GM21528 (cell line): Measurements from ENCODE around the gene CDH13.

Experiments used
- ATAC-seq: cut with Tn5 transposase; IDR thresholded peaks from one replicate; pipeline ENCODE4 v1.9.1; 2021; ENCODE audit warnings: mild to moderate bottlenecking, moderate library complexity; ENCODE audit not compliant: unreplicated experiment, low FRiP score

Gene CDH13

GRCh38 chr16:83308414-83308813 is 681.6 kb downstream of the CDH13 start:
- no peak for ATAC-seq

- no peak for ATAC-seq
These were observed 684.0 kb downstream of the CDH13 start for GRCh38 chr16:83310816-83311215.

- no peak for ATAC-seq
These were observed 685.4 kb downstream of the CDH13 start for GRCh38 chr16:83312015-83312717.

DNA sequence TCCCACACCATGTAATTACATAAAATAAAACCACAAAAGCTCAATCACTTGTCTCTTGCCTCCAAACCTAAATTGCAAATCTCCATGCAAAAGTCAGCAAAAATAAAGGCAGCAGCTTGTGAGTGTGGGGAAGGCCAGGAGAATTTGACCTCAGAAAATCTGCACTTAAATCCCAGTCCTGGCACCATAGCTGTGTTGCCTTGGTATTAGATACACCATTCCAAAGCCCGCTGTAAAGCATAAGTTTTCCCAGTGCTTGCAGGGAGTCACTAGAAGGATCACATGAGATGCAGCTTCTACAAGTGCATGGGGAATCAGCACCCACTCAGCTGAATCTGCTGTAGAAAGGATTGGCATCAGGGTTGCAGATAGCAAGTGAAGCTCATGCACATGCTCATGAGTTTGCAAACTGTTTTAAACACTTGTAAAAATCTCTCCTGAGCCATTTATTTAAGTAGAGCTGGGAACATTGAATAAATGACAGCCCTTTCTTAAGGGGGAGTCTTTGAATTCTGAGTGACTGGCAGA is 686.0 kb downstream of the CDH13 start:
- ATAC-seq, result no peak

DNA sequence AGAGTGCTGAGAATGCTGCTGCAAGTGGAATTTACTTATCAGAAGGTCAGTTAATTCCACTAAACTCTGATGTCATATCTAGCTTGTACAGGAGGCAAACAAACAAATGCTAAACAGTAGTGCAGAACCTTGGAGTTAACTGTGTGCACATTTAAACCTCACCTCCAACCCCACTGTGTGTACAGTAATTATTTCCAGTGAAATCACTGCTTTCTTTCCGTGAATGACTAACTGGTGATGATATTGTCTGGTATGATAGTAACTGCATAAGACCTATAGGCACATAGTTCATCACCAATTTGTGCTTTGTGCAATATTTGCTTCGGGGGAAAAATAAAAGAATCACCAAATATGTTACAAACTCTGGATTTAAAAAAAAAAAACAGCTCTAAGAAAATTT is 688.5 kb downstream of the CDH13 start:
- ATAC-seq, result no peak

DNA sequence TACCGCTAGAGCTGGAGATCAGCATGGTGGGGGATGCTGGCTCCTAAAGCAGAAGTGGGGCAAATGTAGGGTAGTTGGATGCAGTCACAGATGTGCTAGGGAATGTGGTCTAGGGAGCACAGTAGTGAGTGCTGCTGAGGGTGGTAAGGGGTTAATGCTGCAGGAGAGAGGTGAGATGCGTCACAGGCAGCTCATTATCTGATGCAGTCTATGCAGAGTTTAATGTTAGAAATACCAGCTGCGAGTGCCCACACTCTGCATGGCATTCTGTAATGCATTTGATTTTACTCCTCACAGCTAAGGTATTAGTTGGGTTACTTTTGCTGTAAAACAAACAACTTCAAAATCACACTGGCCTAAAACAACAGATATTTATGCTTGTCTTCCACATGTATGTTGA is 689.7 kb downstream of the CDH13 start:
- no peak for ATAC-seq

DNA sequence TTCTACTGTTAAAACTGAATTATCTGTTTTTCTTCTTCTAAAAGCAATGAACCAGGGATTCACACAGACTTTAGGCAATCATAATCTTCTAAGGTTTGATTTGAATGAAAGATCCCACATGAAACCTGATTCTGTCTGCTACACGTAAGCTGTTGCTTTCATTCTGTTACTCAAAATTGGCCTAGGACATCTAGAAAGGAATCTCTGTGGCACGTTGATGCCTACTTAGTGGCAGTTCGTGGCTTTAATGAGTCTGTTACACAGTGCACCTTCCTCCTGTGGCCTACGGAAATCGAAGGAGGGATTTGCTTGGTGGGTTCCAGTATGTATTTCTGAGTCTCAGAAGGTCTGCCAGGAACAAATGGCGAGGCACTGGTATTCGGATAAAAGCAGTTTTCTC is 691.6 kb downstream of the CDH13 start:
- no peak for ATAC-seq

- ATAC-seq, result no peak
These were observed 702.2 kb downstream of the CDH13 start for GRCh38 chr16:83328936-83329335.

GRCh38 chr16:83329441-83329840 is 702.7 kb downstream of the CDH13 start:
- no peak for ATAC-seq

DNA sequence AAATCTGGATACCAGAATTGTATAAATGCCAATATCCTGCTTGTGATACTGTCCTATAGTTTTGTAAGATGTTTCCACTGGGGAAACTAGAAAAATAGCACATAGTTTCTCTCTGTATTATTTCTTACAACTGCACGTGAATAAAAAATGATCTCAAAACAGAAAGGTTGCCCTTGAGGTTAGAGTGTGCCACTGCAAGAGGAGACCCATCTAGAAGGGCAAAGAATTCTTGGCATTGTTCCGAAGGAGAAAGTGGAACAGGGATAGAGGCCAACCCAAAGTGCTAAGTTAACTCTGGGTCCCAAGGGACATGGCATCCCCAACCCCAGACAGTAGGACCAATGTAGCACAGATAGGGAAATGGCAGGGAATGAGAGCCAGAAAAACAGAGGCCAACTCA is 703.5 kb downstream of the CDH13 start:
- ATAC-seq, result no peak

GRCh38 chr16:83335076-83335475 is 708.3 kb downstream of the CDH13 start:
- ATAC-seq, result no peak

DNA sequence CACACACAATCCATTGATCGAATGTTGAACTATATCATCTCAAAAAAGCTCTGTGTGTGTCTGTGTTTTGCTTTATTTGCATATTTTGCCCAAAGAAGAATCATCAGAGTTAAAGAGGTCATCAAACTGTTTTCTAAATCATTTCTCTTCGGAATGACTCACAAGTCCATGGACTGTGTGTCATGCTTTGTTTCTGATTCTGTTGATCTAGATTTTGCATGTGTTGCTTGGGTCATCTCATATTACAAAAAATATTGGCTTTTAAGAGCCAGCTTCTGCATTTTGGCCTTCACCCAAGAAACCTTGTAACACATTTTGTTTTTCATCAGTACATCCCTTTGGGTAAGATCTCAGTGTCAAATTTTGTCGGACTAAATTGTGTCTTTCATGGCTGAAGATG is 709.8 kb downstream of the CDH13 start:
- ATAC-seq, result no peak

DNA sequence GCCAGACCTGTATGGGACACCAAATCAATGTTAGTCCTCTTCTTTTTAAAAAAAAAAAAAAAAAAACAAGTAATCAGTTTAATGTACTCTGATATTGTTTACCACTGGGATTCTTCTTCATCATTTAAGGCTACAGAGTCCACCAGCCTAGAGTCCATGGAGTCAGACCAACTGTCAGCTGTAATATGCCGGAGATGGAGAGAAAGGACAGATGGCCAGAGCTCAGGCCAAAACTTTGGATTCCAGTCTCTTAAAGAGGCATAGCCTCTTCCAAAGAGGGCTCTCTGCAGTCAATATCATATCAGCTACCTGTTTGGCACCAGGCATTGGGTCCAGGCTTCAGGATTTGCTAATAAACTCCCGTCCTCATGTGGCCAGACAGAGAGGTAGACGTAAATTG is 711.4 kb downstream of the CDH13 start:
- ATAC-seq, result no peak

DNA sequence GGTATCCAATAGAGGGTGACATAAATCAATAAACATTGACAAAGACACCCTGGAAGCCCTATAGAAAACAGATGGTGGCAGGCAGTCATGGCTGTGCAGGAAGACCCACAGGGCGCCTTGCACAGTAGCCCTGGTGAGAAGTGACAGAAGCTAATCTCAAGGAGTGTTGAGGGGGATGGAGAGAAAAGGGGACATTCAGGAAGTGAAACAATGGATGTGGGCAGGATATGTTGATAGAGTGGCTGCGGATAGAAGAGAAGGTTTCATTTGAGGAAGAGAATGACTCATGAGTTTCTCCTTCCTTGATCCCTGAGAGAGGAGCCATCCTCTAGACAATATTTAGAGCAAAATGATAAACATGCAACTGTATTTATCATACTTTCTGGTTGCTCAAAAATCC is 712.2 kb downstream of the CDH13 start:
- ATAC-seq, result no peak

- no peak for ATAC-seq
These were observed 717.2 kb downstream of the CDH13 start for GRCh38 chr16:83343935-83344366.

DNA sequence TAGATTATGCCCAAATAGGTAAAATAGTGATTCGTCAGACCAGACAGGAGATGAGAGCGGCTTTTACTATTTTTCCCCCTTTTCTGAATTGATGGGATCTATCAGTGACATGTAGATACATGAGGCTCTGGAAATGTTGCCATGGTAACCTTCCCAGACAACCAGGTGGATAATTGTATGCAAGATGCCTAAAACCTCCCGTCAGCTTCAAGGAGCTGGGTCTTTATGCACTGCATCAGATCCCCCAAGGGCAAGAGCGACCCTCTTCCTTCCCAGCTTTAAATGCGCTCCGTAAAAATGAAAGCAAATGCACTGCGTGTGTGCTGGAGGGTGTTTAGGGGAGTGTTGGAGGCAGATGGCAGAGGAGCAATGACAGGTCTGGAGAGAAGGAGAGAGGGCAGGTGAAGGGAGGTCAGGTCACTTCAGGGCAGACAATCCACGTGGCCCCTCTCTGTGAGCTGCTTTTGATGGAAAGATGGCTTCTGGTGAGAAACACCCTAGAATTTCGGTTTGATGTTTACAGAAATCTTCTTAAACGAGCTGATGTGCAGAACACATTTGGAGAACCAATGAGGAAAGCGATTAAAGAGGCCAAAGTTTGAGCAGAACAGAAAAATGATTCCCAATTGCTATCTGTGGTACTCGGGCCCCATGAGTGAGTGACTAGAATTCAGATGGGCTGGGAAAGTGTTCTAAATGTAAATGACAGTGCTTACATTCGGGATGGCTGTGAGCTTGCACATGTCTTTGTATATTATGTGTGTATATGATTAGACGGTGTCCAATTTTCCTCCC is 719.3 kb downstream of the CDH13 start:
- ATAC-seq, result no peak

DNA sequence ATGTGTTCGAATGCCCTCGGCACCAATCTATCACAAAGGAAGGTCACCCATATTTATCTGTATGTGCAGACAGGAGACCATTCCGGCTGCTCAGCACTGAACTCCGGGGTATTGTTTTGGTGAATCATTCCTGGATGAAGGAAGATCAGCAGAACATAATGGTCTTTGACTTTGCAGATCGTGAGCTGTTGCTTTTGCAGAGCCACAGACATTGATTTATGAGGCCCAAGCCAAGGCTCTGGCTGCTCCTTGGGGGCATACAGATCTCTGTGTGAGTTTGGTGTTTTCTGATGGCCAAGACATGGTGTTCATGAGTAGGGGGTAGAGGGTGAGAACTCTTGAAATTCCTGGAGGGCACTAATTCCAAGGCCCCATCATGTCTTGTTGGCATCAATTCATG is 722.2 kb downstream of the CDH13 start:
- no peak for ATAC-seq

DNA sequence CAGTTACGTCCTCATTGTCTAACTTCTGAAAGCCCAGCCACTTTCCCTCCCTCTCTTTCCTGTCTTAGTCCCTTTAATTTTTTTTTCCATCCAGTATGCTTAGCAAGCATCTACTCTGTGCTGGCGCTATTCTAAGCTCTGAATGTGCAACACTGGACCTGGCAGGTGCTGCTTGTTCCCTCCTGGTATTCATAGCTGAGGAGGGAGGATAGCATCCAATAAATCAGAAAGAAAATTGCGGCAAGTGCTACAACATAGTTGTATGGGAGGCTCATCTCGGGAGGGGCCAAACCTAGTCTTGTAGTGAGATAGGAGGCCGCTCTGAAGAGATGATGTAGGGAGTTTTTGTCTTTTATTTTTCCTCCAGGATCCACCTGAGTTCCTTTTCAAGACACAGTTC is 723.7 kb downstream of the CDH13 start:
- ATAC-seq, result no peak

- ATAC-seq, result no peak
These were observed 725.1 kb downstream of the CDH13 start for GRCh38 chr16:83351846-83352245.

DNA sequence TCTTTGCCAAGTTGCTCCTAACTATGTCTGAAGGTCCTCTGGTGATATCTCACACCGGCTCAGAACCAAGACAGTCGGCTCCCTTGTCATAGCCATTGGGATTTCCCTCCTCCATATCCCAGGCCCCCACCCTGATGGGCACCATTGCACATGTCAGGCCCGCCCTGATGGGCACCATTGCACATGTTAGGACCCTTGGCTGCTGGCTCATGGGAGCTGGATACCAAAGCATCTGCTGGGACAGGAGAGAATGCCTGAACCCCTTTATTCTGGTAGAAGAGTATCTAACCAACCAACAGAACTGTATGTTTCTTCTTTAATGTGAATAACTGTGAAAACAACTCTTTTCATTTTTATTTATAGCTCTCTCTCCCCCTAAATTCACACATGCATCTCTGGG is 726.5 kb downstream of the CDH13 start:
- ATAC-seq, result no peak

GRCh38 chr16:83354015-83354414 is 727.2 kb downstream of the CDH13 start:
- no peak for ATAC-seq
